ENCODE data around the gene COQ10A. TPM values are rescaled to one million over a fixed set of nuclear protein-coding genes. Genes with fewer than 3 reads are reported as not detected.
A peak's percentile ranks its signal among the peaks of the same experiment; 100 is the strongest.

Gene COQ10A
- total RNA-seq, 1 experiment from 2014 or later, result 18.4 TPM

GRCh38 chr12:56286044-56286830 is 19.5 kb downstream of the COQ10A start:
- Histone ChIP-seq H3K27me3 (replicated peaks; ENCODE audit: control insufficient read depth, insufficient read depth, low read length) (no peaks in the 10 kb centered on the region), H3K9me3 (no peaks in the 10 kb centered on the region), H3K36me3 (ENCODE audit: control insufficient read depth, insufficient read depth, low read length) (peaks cover 1% of the 10 kb centered on the region; the same call in 1 of the 2 replicates), H3K4me1 (peaks cover 24% of the 10 kb centered on the region), H3K4me3 (ENCODE audit: low read depth, low read length) (no peak overlapping the region)
- Mint-ChIP-seq H3K4me1 (ENCODE audit: low read depth, unreplicated experiment) (peaks cover 21% of the 10 kb centered on the region), H3K4me3 (ENCODE audit: unreplicated experiment) (peak overlapping the region; percentile 1), H3K27ac (ENCODE audit: unreplicated experiment) (peak overlapping the region; percentile 58), H3K36me3 (ENCODE audit: insufficient read depth, unreplicated experiment) (peaks cover 67% of the 10 kb centered on the region), H3K27me3 (ENCODE audit: insufficient read depth, unreplicated experiment) (no peaks in the 10 kb centered on the region), H3K9me3 (ENCODE audit: unreplicated experiment) (no peaks in the 10 kb centered on the region)
- DNase-seq, result no peak
- no TSS peak for BruUV-seq (replicated peaks)
- intact Hi-C loops (cut with micrococcal nuclease; ENCODE audit: unreplicated experiment), result loop anchor here (2.0 kb wide), 1 partner anchor 19 kb away; the partner anchor contains the start of gene COQ10A
- ChIA-PET POLR2A (interaction anchor here (0.9 kb wide), 1 partner anchor 19 kb away, joined by 5 read pairs; the partner anchor contains the start of gene COQ10A), CTCF (interaction anchor here (1.0 to 1.8 kb wide), 3 partner anchors 11 to 178 kb away, joined by 3 to 11 read pairs (median 4); partner anchors contain the start of gene STAT2)
- no peak for TF ChIP-seq CTCF (IDR thresholded peaks at IDR 0.05; ENCODE audit: insufficient read depth in 1 of 2, low read depth in 1 of 2, low read length in 1 of 2, severe bottlenecking in 1 of 2, unreplicated experiment in 1 of 2)

- Histone ChIP-seq H3K4me1 (peaks cover 39% of the 10 kb centered on the region), H3K27me3 (replicated peaks; ENCODE audit: control insufficient read depth, insufficient read depth, low read length) (no peaks in the 10 kb centered on the region), H3K9me3 (no peaks in the 10 kb centered on the region), H3K36me3 (ENCODE audit: control insufficient read depth, insufficient read depth, low read length) (no peaks in the 10 kb centered on the region), H3K4me3 (ENCODE audit: low read depth, low read length) (no peak overlapping the region)
- no peak overlapping the region for H3K27ac Mint-ChIP-seq (ENCODE audit: unreplicated experiment)
- peaks cover 28% of the 10 kb centered on the region for H3K4me1 Mint-ChIP-seq (ENCODE audit: low read depth, unreplicated experiment)
- H3K36me3 Mint-ChIP-seq (ENCODE audit: insufficient read depth, unreplicated experiment), result peaks cover 57% of the 10 kb centered on the region
- CTCF ChIA-PET, result no interaction called here
- no peak for DNase-seq
- BruUV-seq (replicated peaks), result no TSS peak
- intact Hi-C loops (cut with micrococcal nuclease; ENCODE audit: unreplicated experiment), result no loop called here
- TF ChIP-seq CTCF (IDR thresholded peaks at IDR 0.05; ENCODE audit: insufficient read depth in 1 of 2, low read depth in 1 of 2, low read length in 1 of 2, severe bottlenecking in 1 of 2, unreplicated experiment in 1 of 2), result no peak
- H3K27me3 Mint-ChIP-seq (ENCODE audit: insufficient read depth, unreplicated experiment), result no peaks in the 10 kb centered on the region
- no peak overlapping the region for H3K4me3 Mint-ChIP-seq (ENCODE audit: unreplicated experiment)
- H3K9me3 Mint-ChIP-seq (ENCODE audit: unreplicated experiment), result no peaks in the 10 kb centered on the region
- POLR2A ChIA-PET, result no interaction called here
These were observed 22.1 kb downstream of the COQ10A start for GRCh38 chr12:56288705-56289387.

- ChIA-PET POLR2A (no interaction called here), CTCF (no interaction called here)
- Mint-ChIP-seq H3K27me3 (ENCODE audit: insufficient read depth, unreplicated experiment) (no peaks in the 10 kb centered on the region), H3K27ac (ENCODE audit: unreplicated experiment) (no peak overlapping the region), H3K9me3 (ENCODE audit: unreplicated experiment) (no peaks in the 10 kb centered on the region), H3K36me3 (ENCODE audit: insufficient read depth, unreplicated experiment) (peaks cover 62% of the 10 kb centered on the region), H3K4me3 (ENCODE audit: unreplicated experiment) (no peak overlapping the region), H3K4me1 (ENCODE audit: low read depth, unreplicated experiment) (peaks cover 18% of the 10 kb centered on the region)
- no peak for TF ChIP-seq CTCF (IDR thresholded peaks at IDR 0.05; ENCODE audit: insufficient read depth in 1 of 2, low read depth in 1 of 2, low read length in 1 of 2, severe bottlenecking in 1 of 2, unreplicated experiment in 1 of 2)
- H3K36me3 ChIP-seq (ENCODE audit: control insufficient read depth, insufficient read depth, low read length), result no peaks in the 10 kb centered on the region
- H3K27me3 ChIP-seq (replicated peaks; ENCODE audit: control insufficient read depth, insufficient read depth, low read length), result no peaks in the 10 kb centered on the region
- H3K9me3 ChIP-seq, result no peaks in the 10 kb centered on the region
- H3K4me1 ChIP-seq, result peaks cover 21% of the 10 kb centered on the region
- intact Hi-C loops (cut with micrococcal nuclease; ENCODE audit: unreplicated experiment), result no loop called here
- no peak overlapping the region for H3K4me3 ChIP-seq (ENCODE audit: low read depth, low read length)
- DNase-seq, result no peak
- no TSS peak for BruUV-seq (replicated peaks)
These were observed 27.1 kb downstream of the COQ10A start for GRCh38 chr12:56293795-56294194.
